IPS-11a (cell line): Measurements from ENCODE around the gene MRPL52.
"Not testable (repeated sequence)": the region's sequence is repeated elsewhere in the genome, so short reads cannot be mapped to it uniquely, and the experiment has no call there.

Experiments
- H3K4me3 ChIP-seq: one replicate; pipeline ENCODE4 v1.5.1; 2013; ENCODE audit warnings: low read depth, low read length, control low read depth

The MRPL52 gene

GRCh38 chr14:22852940-22853767 lies 23.5 kb downstream of the MRPL52 start:
- H3K4me3 ChIP-seq, result peak overlapping the region; percentile 30

- H3K4me3 ChIP-seq, result not testable (repeated sequence)
Measured at GRCh38 chr14:22854296-22854695, 24.6 kb downstream of the MRPL52 start.

GRCh38 chr14:22854963-22855724 lies 25.5 kb downstream of the MRPL52 start:
- H3K4me3 ChIP-seq, result no peak overlapping the region

GRCh38 chr14:22856428-22856827 lies 26.7 kb downstream of the MRPL52 start:
- H3K4me3 ChIP-seq, result no peak overlapping the region

- H3K4me3 ChIP-seq, result not testable (repeated sequence)
Measured at GRCh38 chr14:22860377-22860776, 30.7 kb downstream of the MRPL52 start.

GRCh38 chr14:22861651-22862050 lies 32.0 kb downstream of the MRPL52 start:
- no peak overlapping the region for H3K4me3 ChIP-seq

- H3K4me3 ChIP-seq, result no peak overlapping the region
Measured at GRCh38 chr14:22864979-22865378, 35.3 kb downstream of the MRPL52 start.

GRCh38 chr14:22865424-22866405 lies 36.0 kb downstream of the MRPL52 start:
- no peak overlapping the region for H3K4me3 ChIP-seq

- H3K4me3 ChIP-seq, result no peak overlapping the region
Measured at GRCh38 chr14:22866874-22867273, 37.2 kb downstream of the MRPL52 start.

- peak overlapping the region; percentile 84 for H3K4me3 ChIP-seq
Measured at GRCh38 chr14:22870811-22871223, 41.1 kb downstream of the MRPL52 start.

- peak within 1 kb of the TSS; percentile 84 for H3K4me3 ChIP-seq
Measured at GRCh38 chr14:22871224-22872032, 41.7 kb downstream of the MRPL52 start, which contains the start of gene LRP10. Gene LRP10 (plus strand): TSS chr14:22871740. CDS start chr14:22872304, 564 bp downstream.

GRCh38 chr14:22872033-22872832 lies 42.5 kb downstream of the MRPL52 start:
- H3K4me3 ChIP-seq, result peak overlapping the region; percentile 84

GRCh38 chr14:22872833-22873520 lies 43.3 kb downstream of the MRPL52 start:
- peak overlapping the region; percentile 84 for H3K4me3 ChIP-seq

- no peak overlapping the region for H3K4me3 ChIP-seq
Measured at GRCh38 chr14:22875003-22875747, 45.5 kb downstream of the MRPL52 start.

- no peak overlapping the region for H3K4me3 ChIP-seq
Measured at GRCh38 chr14:22875748-22876319, 46.1 kb downstream of the MRPL52 start.

GRCh38 chr14:22877000-22877501 lies 47.4 kb downstream of the MRPL52 start:
- H3K4me3 ChIP-seq, result no peak overlapping the region
